HL-60 (cell line): ENCODE results near the gene KLF9.

ENCODE experiments used
- DNase-seq, 2 experiments: peaks; one replicate each; pipeline ENCODE4 v3.0.0-alpha.2; 2010 to 2020; ENCODE audit warnings: low read depth in 1 of 2, low spot score in 1 of 2
- H3K27ac ChIP-seq: fragments of 250-450 bp; sonication (Bioruptor Pico); replicated peaks from 2 replicates; pipeline ENCODE4 v1.5.1; 2020; ENCODE audit warnings: mild to moderate bottlenecking, moderate library complexity
- H3K27me3 ChIP-seq: fragments of 250-450 bp; sonication (Bioruptor Pico); 2 replicates; pipeline ENCODE4 v1.5.1; 2021; ENCODE audit warnings: mild to moderate bottlenecking, moderate library complexity; ENCODE audit not compliant: insufficient read depth, poor library complexity, severe bottlenecking
- H3K4me3 ChIP-seq: replicated peaks from 2 replicates; pipeline ENCODE4 v1.5.1; 2011; ENCODE audit warnings: mild to moderate bottlenecking, control low read depth, low read length; ENCODE audit not compliant: insufficient read depth
- GABPA ChIP-seq: IDR thresholded peaks from 2 replicates; pipeline ENCODE4 v1.6.1; 2012; ENCODE audit warnings: low read depth
- POLR2AphosphoS5 ChIP-seq: IDR thresholded peaks from 2 replicates; pipeline ENCODE4 v1.6.1; 2012; ENCODE audit warnings: low read depth
- SPI1 ChIP-seq: IDR thresholded peaks from 2 replicates; pipeline ENCODE4 v1.6.1; 2012; ENCODE audit warnings: low read depth, mild to moderate bottlenecking, borderline replicate concordance
- TF ChIP-seq, protein P1 (sequence below): IDR thresholded peaks from one replicate; pipeline ENCODE4 v1.5.1; 2011; ENCODE audit warnings: low read length, control low read depth, inconsistent platforms; ENCODE audit not compliant: insufficient read depth
- TF ChIP-seq, protein P2 (sequence below): IDR thresholded peaks from 2 replicates; pipeline ENCODE4 v1.6.1; 2012; ENCODE audit warnings: low read depth; ENCODE audit not compliant: insufficient replicate concordance

The KLF9 gene

DNA sequence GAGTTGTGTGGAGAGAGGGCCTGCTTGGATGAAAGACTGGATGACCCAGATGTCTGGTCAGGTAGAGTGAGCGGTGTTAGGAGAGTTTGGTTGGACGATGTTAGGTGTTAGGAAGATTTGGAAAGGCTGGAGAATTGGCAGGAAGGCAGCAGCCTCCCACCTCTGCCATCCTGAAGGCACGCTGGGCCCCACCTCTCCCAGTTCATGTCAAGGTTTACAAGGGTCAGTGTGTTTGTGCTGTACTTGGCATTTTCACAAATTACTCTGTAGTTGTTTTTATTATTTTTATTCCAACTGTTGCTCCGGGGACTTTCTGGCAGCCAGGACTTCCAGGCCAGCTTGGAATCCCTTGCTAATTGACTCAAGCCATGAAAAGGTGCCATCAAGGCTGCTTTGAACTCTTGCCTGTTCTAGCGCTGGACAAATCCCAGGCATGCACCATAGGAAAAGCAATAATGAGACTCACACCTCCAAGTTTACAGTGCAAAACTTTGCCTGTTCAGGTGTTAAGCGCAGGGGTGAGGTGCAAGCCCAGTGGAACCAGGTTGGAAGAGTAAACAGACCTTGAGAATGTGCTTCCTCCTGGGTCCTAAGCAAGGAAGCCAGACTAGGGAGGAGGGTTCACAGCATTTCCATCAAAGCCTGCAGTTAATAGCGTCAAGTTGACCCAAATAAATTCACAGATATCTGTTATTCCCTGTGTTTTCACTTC lies 41.7 kb upstream of the KLF9 start:
- Histone ChIP-seq H3K27me3 (no peaks in the 10 kb centered on the region), H3K4me3 (no peak overlapping the region), H3K27ac (no peak overlapping the region)
- no peak for TF ChIP-seq SPI1
- TF ChIP-seq, protein P1, sequence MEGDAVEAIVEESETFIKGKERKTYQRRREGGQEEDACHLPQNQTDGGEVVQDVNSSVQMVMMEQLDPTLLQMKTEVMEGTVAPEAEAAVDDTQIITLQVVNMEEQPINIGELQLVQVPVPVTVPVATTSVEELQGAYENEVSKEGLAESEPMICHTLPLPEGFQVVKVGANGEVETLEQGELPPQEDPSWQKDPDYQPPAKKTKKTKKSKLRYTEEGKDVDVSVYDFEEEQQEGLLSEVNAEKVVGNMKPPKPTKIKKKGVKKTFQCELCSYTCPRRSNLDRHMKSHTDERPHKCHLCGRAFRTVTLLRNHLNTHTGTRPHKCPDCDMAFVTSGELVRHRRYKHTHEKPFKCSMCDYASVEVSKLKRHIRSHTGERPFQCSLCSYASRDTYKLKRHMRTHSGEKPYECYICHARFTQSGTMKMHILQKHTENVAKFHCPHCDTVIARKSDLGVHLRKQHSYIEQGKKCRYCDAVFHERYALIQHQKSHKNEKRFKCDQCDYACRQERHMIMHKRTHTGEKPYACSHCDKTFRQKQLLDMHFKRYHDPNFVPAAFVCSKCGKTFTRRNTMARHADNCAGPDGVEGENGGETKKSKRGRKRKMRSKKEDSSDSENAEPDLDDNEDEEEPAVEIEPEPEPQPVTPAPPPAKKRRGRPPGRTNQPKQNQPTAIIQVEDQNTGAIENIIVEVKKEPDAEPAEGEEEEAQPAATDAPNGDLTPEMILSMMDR, result no peak
- TF ChIP-seq GABPA, result no peak
- no peak for TF ChIP-seq POLR2AphosphoS5
- TF ChIP-seq, protein P2, sequence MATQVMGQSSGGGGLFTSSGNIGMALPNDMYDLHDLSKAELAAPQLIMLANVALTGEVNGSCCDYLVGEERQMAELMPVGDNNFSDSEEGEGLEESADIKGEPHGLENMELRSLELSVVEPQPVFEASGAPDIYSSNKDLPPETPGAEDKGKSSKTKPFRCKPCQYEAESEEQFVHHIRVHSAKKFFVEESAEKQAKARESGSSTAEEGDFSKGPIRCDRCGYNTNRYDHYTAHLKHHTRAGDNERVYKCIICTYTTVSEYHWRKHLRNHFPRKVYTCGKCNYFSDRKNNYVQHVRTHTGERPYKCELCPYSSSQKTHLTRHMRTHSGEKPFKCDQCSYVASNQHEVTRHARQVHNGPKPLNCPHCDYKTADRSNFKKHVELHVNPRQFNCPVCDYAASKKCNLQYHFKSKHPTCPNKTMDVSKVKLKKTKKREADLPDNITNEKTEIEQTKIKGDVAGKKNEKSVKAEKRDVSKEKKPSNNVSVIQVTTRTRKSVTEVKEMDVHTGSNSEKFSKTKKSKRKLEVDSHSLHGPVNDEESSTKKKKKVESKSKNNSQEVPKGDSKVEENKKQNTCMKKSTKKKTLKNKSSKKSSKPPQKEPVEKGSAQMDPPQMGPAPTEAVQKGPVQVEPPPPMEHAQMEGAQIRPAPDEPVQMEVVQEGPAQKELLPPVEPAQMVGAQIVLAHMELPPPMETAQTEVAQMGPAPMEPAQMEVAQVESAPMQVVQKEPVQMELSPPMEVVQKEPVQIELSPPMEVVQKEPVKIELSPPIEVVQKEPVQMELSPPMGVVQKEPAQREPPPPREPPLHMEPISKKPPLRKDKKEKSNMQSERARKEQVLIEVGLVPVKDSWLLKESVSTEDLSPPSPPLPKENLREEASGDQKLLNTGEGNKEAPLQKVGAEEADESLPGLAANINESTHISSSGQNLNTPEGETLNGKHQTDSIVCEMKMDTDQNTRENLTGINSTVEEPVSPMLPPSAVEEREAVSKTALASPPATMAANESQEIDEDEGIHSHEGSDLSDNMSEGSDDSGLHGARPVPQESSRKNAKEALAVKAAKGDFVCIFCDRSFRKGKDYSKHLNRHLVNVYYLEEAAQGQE, result no peak
- no peak for DNase-seq

DNA sequence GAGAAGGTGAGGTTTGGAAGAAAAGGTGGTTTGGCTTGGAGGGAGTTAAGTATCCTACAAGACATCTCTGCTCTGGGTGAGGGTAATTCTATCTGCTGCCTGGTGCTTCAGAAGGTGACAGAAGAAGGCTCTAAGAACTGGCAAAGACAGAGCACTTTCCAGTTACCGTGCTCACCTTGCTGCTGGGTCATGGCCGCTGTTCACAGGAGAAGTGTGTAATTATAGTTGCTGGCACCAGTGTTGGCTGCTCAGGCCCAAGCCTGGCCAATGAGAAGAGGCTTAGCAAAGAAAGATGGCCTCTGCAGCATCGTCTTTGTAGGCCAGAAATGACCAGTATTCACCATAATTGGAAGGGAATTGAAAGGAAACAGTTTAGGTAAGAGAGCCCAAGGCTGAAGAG lies 37.9 kb upstream of the KLF9 start:
- Histone ChIP-seq H3K27ac (no peak overlapping the region), H3K27me3 (no peaks in the 10 kb centered on the region), H3K4me3 (no peak overlapping the region)
- TF ChIP-seq GABPA (no peak), SPI1 (no peak), POLR2AphosphoS5 (no peak)
- TF ChIP-seq, protein P2, result no peak
- TF ChIP-seq, protein P1, result no peak
- no peak for DNase-seq

DNA sequence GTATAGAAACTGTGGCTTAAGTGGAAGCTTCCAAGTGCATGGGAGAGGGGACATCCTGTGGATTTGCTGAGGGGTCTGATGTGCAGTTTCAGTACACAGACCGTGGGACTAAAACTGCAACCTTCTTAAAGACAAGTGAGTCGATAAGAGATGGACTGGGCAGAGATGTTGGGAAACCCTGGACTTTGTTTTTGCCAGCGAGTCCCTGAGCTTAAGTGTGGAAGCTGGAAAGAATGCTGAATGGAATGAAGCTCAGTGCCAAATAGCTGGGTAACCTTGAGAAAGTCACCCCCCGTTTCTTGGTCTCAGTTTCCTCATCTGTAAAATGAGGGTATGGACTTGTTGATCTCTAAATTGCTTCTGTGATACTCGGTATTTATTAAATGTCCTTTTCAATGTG lies 37.3 kb upstream of the KLF9 start:
- no peaks in the 10 kb centered on the region for H3K27me3 ChIP-seq
- H3K4me3 ChIP-seq, result no peak overlapping the region
- no peak for DNase-seq
- no peak overlapping the region for H3K27ac ChIP-seq
- TF ChIP-seq, protein P2, result no peak
- TF ChIP-seq POLR2AphosphoS5, result no peak
- TF ChIP-seq GABPA, result no peak
- TF ChIP-seq, protein P1, result no peak
- TF ChIP-seq SPI1, result no peak
